NT2/D1 (cell line): ENCODE results near the gene XDH.

Experiments
- YY1 ChIP-seq: IDR thresholded peaks from 2 replicates; pipeline ENCODE4 v1.6.1; 2011; ENCODE audit not compliant: insufficient read length, insufficient read depth
- ZNF274 ChIP-seq: IDR thresholded peaks from 2 replicates; pipeline ENCODE4 v1.6.1; 2011; ENCODE audit warnings: mild to moderate bottlenecking, low read depth, low read length

- TF ChIP-seq YY1 (no peak), ZNF274 (no peak)
Measured at GRCh38 chr2:31384351-31384750, 30.2 kb downstream of the XDH start.
